Measurements from ENCODE around the gene MAPK7.
"Not testable (repeated sequence)": the region's sequence is repeated elsewhere in the genome, so short reads cannot be mapped to it uniquely, and the experiment has no call there.

MAPK7 gene

GRCh38 chr17:19343256-19343630 is 35.1 kb upstream of the MAPK7 start:
- DNase-seq (ENCODE audit: low read depth): no peak

DNA sequence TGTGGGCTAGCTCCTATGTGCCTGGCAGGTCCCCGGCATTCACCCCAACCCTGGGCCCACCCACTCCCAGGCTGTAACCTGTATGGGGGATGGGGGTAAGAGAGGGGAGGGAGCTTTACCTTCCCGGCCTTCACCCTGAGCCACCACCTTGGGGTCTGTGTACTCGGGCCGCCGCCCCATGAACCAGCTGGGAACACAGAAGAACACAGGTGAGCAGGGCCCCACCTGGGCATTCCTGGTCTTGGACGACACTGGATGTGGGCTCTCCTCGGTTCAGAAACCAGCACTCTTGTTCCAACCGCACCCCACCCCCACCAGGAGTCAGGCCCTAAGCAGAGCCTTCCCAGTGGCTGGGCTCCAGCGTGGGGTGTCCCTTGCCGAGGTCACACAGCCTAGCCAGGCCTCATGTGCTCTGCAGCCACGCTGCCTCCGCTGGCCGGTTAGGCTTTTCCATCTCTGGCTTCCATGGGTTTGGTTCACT is 34.6 kb upstream of the MAPK7 start:
- no peak for DNase-seq (ENCODE audit: low read depth)

GRCh38 chr17:19344311-19345066 is 33.8 kb upstream of the MAPK7 start:
- no peak for DNase-seq (ENCODE audit: low read depth)

DNA sequence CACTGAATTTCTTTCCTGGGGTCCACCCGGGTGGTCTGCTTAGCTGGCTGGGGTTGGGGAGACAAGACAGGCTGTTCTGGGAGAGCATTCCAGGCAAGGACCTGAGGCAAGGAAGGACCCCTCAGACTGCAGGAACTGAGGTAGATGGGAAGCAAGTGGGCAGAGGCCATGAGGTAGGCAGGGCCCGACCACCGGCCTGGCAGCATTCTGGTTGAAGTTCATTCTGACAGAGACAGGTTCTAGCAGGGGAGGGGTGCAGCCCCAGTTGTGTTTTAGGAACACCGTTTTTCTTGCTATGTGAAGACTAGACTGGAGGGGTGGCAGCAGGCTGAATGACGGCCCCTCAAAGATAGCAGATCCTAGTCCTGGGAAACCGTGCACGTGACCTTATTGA is 33.2 kb upstream of the MAPK7 start:
- no peak for DNase-seq (ENCODE audit: low read depth)

- DNase-seq (ENCODE audit: low read depth): no peak
Measured at GRCh38 chr17:19345486-19346350, 32.6 kb upstream of the MAPK7 start.

GRCh38 chr17:19346351-19347255 is 31.7 kb upstream of the MAPK7 start:
- no peak for DNase-seq (ENCODE audit: low read depth)

GRCh38 chr17:19347323-19348080 is 30.8 kb upstream of the MAPK7 start:
- DNase-seq (ENCODE audit: low read depth): no peak

GRCh38 chr17:19348081-19348650 is 30.1 kb upstream of the MAPK7 start:
- no peak for DNase-seq (ENCODE audit: low read depth)

- no peak for DNase-seq (ENCODE audit: low read depth)
Measured at GRCh38 chr17:19348806-19349205, 29.5 kb upstream of the MAPK7 start.

DNA sequence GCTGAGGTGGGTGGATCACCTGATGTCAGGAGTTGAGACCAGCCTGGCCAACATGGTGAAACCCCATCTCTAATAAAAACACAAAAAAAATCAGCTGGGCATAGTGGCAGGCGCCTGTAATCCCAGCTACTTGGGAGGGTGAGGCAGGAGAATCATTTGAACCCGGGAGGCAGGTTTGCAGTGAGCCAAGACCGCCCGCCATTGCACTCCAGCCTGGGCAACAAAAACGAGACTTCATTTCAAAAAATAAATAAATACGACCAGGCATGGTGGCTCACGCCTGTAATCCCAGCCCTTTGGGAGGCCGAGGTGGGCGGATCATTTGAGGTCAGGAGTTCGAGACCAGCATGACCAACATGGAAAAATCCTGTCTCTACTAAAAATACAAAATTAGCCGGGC is 24.9 kb upstream of the MAPK7 start:
- DNase-seq (ENCODE audit: low read depth): not testable (repeated sequence)

DNA sequence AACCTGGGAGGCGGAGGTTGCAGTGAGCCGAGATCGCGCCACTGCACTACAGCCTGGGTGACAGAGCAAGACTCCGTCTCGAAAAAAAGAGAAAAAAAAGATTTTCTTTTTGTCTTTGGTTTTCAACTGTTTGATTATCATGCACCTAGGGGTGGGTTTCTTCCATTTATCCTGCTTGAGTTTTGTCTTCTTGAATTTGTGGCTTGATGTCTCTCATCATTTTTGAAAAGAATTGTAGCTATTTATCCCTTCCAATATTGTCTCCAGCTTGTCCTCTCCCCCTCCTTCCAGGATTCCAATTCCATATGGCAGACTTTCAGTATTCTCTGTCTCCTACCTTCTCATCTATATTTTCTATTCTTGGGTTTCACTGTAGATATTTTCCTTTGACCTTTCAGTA is 23.6 kb upstream of the MAPK7 start:
- no peak for DNase-seq (ENCODE audit: low read depth)

- no peak for DNase-seq (ENCODE audit: low read depth)
Measured at GRCh38 chr17:19357351-19357750, 20.9 kb upstream of the MAPK7 start.

GRCh38 chr17:19357761-19358160 is 20.5 kb upstream of the MAPK7 start:
- no peak for DNase-seq (ENCODE audit: low read depth)

DNA sequence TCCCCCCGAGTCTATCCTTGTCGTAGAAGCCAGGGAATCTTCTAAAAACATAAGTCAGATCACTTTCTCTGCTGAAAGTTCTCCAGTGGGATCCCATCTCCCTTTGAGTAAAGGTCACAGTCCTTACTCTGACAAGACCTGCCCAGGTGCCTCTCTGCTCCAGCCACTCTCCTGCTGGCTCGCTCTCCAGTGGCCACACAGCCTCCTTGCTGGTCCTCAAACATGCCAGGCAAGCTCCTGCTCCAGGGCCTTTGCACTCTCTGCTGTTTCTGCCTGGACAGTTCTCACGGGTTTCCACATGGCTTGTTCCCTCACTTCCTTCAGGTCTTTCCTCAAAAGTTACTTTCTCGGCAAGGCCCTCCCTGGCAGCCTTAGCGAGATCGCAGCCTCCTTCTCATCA is 19.1 kb upstream of the MAPK7 start:
- no peak for DNase-seq (ENCODE audit: low read depth)

DNA sequence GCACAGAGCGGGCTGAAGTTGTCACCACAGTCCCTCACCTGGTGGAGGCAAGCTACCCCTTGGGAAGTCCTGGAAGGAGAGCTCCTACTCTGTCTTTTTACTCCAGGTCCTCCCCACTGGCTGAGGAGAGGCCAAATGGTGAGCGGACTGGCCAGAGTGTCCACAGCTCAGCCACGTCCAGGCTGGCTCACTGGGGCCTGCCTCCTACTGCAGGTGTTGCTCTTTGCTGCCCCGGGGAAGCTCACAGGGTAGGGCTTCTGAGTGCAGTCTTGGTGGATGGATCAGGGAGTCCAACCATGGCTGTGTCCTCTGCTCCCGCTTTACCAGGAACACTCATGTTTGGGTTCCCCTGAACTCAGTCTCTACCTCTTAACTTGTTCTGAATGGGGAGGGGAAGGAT is 18.4 kb upstream of the MAPK7 start:
- no peak for DNase-seq (ENCODE audit: low read depth)

GRCh38 chr17:19360772-19361171 is 17.5 kb upstream of the MAPK7 start:
- no peak for DNase-seq (ENCODE audit: low read depth)

GRCh38 chr17:19361326-19361725 is 17.0 kb upstream of the MAPK7 start:
- no peak for DNase-seq (ENCODE audit: low read depth)

DNA sequence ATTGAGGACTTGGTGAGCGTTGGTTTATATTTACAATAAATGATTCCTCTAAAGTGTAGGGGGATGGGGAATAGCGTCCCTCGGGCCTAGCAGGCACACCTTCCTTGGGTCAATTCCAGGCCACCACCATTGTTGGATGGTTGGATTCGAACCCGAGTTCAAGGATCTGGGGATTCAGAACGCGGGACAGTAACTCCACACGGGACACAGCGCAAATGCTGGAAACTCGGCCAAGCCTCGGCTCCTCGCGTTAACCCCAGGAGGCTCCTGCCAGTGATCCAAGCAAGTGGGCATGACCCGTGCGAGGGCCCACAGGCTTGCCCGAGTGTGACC is 16.4 kb upstream of the MAPK7 start:
- DNase-seq (ENCODE audit: low read depth): no peak

- DNase-seq (ENCODE audit: low read depth): peak; percentile 74
Measured at GRCh38 chr17:19362277-19363113, 15.8 kb upstream of the MAPK7 start, which contains the start of gene B9D1. Gene B9D1, minus strand, starts transcription at chr17:19362723. Its CDS starts 154 bp downstream, at chr17:19362569.

GRCh38 chr17:19363114-19363438 is 15.2 kb upstream of the MAPK7 start:
- no peak for DNase-seq (ENCODE audit: low read depth)

Data from CMK (cell line).